IPS DF 19.7 (cell line): Measurements from ENCODE around the gene TMCC1.
"Not testable (repeated sequence)": the region's sequence is repeated elsewhere in the genome, so short reads cannot be mapped to it uniquely, and the experiment has no call there.

ENCODE experiments used
- DNase-seq: peaks from one replicate; pipeline ENCODE4 v3.0.0-alpha.2; 2013; ENCODE audit warnings: low read depth, low spot score

The TMCC1 gene

DNA sequence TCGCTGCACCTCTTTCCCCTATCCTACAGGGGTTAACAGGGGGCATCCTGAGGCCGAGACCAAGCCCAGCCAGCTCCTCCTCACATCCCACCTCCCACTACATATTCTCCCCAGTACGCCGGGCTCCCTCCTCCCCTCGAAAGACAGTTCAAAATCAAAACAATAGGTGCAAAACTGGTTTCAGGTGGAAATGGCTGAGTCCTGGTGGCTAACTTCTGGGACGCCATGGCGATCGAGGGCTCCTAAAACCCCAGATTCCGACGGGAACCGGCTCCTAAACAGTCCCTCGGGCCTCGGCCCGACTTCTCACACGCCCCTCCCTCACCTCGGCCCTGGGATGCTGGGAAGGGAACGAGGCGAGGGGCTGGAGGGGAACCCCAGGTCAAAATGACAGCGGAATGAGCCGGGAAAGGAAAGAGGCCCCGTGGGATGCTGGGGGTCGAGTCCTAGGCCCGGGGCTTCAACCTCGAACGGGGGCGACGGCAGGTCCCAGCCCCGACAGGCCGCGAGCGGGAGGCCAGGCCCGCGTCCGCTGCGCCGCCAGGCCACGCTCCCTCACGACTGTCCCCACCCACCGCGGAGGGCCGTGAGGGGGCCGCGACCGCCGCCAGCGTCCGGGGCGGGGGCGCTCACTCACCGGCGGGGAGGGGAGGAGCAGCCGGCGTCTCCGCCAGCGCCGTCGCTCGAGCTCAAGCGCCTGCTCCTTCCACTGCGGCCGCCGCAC, 492 bp downstream of the TMCC1 start:
- DNase-seq, result no peak

DNA sequence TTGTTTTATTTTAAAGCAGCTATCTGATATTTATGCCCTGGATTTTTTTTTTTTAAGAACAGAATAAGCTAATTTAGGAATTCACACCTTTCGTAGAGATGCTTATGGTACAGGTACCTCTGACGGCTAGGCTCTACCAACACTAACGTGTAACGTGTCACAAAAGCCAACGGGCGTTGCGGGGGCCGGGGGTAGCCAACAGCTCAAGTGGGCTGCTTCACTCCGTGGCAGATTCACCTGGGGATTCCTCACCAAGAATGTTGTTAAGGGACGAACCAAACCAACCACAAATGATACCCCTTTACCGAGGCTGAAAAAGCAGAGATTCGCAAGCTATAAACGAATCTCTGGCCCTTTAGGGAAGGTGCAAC, 1.0 kb downstream of the TMCC1 start:
- no peak for DNase-seq

DNA sequence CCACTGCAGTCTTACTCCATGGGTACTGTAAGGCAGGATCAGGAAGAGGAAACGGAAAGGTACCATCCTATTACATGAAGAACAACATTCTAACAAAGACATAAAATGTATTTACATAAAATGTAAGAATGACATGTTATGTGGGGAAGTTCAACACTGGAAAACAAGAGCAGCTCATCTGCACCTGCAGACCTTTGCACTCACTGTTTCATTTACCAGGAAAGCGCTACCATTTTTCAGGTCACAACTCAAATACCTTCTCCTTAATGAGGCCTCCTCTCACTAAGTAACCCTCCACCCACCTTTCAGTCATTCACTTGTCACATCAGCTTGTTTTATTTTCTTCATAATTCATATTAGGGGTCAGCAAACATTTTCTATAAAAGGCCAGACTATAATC, 2.6 kb downstream of the TMCC1 start:
- DNase-seq, result no peak

DNA sequence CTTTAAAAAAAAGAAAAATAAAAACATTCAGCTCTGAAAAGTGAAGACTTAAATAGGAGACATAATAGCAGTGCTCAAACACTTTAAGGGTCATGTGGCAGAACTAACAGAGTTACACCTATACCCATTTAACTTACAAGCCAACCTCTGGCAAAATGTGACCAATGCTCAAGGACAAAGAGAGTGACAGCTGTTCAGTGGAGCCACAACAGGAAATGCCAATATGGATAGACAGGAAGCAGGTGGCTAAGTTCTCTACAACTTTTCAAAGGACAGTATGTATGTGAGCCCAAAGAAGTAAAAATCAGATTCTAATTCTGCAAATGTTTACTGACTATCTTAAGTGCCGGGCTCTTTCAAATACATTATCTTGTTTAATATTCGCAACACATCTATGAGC, 3.4 kb downstream of the TMCC1 start:
- no peak for DNase-seq

DNA sequence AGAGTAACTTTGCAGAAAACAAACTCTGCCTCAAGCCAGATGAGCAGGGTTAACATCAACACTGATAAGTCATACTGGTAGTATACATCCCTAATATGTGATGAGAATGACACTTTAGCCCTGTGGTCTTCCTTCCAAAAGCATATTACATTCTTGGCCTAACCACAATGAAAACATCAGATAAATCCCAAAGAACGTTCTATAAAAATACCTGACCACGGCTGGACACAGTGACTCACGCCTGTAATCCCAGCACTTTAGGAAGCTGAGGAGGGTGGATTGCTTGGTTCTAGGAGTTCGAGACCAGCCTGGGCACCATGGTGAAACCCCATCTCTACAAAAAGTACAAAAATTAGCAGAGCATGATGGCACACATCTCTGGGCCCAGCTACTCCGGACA, 4.7 kb downstream of the TMCC1 start:
- no peak for DNase-seq

DNA sequence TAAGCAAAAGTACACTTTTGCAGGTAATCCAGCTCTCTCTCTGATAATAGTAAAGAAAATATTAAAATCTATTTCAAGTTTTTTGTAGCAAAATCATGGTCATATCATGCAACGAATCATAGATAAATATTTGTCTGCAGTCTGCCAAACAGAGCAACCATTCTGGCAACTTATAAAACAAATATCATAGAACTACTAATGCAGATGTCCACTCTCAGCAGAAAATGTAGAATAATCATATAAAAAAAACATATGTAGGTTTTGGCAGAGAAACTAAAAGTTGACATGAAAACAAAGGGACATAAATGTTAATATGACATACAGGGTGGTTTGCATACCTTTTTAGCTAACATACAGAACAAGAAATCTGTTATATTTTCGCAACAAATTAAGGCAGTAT, 12.2 kb downstream of the TMCC1 start:
- DNase-seq, result no peak

DNA sequence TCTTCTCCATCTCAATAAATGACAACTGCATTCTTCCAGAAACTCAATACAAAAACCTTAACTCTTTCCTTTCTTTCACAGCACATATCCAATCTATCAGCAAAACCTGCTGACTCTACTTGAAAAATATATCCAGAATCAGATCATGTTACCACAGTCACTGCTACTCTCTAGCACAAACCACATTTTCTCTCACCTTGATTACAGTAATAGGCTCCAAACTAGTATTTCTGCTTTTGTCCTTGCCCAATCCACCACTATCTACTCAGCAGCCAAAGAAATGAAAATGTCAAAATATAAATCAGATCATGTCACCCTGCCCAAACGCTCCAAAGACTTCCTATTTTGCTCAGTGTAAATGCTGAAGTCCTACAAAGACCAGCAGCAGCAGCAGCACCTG, 15.2 kb downstream of the TMCC1 start:
- DNase-seq, result no peak

DNA sequence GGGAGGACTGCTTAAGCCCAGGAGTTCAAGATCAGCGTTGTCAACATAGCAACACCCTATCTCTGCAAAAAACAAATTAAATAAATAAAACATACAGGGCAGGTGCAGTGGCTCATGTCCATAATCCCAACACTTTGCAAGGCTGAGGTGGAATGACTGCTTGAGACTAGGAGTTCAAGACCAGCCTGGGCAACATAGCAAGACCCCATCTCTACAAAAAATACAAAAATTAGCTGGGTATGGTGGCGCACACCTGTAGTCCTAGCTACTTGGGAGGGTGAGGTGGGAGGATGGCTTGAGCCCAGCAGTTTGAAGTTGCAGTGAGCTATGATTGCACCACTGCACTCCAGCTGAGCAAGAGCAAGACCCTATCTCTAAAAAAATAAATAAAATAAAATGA, 19.0 kb downstream of the TMCC1 start:
- not testable (repeated sequence) for DNase-seq

DNA sequence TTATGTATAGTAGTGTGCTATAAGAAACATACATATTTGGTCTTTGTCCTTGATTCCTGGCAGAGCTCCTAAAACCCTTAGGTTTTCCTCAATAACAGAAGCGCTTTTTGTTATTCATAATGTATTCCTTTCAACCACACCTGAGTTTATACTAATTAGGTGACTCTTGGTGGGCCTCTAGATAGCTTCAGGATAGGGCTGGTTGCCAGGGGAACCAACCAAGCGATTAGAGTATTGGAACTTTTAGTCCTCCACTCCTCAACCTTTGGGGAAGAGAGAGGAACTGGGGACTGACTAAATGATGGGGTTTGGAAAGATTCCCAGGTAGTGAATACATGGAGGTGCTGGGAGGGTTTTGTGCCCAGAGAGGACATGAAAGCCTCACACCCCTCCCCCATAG, 24.6 kb downstream of the TMCC1 start:
- no peak for DNase-seq

DNA sequence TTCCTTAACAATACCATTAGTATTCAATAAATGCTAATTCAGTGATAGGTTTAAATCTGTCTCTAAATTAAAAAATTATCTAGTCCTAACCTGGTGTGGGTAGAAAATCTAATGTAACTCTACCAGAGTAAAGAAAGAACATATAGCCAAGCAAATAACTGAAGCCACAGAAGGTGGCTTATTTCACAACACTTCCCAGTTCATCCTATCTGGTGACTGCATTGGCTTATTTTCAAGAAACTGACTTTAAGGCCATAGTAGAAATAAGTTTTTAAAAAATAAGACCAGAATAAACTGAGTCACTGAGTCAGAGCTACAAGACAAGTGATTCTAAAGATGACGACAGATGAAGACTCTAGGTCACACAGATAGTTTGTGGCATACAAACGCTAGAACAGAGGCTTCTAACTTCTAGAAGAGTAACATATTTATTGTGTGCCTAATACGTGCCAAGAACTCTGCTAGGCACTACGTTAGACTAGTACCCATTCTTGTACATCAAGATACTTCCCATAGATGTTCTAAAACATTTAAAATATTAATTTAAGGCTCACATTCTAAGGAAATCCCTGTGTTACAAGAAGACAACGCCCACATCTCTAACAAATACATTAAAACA, 25.9 kb downstream of the TMCC1 start:
- DNase-seq, result no peak

DNA sequence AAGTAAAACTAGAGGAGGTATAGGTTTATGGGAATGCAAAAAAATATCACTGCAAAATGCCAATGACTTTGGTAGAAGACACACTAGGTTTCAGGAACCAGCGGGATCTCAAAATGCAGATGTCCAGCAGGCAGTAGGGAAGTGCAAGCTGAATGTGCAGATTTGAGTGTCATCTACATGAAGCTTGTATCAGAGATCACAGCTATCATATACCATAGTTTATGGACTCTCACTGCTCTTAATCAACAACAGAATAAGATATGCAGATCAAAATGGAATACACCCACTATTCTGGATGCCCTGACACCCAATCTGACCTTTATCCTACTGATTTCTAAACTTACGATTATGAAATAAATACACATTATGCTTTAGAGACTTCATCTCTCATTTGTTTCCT, 27.7 kb downstream of the TMCC1 start:
- no peak for DNase-seq

DNA sequence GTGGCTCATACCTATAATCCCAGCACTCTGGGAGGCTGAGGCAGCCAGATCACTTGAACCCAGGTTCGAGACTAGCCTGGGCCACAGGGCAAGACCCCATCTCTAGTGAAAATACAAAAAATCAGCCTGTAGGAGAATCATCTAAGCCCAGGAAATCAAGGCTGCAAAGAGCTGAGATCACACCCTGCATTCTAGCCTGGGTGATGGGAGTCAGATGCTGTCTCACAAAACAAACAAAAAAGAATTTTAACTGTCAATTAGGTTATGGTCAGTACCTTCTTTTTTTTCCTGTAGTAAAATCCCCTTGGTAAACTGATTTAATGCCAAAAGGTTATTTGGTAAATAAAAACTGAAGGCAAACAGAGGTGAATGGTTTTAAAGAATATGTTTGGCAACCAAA, 29.0 kb downstream of the TMCC1 start:
- DNase-seq, result no peak

DNA sequence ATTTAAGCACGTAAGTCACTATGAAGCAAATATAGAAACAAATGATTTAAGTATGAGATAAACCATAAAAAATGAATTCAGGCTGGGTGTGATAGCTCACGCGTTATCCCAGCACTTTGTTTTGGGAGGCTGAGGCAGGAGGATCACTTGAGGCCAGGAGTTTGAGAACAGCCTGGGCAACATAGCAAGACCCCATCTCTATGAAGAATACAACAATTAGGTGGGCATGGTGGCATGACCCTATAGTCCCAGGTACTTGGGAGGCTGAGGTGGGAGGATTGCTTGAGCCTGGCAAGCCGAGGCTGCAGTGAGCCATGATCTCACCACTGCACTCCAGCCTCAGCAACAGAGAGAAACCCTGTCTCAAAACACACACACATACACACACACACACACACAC, 34.2 kb downstream of the TMCC1 start:
- no peak for DNase-seq

DNA sequence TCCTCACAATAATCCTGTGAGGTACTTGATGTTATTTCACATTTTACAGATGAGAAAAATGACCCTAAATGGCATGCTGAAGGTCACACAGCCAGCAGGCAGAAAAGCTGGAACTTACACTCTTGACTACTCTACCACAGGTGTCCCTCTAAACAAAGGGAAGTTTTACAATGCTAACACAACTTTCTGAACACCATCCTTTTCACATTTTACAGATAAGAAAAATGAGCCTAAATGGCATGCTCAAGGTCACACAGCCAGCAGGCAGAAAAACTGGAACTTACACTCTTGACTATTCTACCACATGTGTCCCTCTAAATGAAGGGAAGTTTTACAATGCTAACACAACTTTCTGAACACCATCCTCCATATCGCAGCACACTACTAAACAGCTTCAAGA, 35.6 kb downstream of the TMCC1 start:
- no peak for DNase-seq

DNA sequence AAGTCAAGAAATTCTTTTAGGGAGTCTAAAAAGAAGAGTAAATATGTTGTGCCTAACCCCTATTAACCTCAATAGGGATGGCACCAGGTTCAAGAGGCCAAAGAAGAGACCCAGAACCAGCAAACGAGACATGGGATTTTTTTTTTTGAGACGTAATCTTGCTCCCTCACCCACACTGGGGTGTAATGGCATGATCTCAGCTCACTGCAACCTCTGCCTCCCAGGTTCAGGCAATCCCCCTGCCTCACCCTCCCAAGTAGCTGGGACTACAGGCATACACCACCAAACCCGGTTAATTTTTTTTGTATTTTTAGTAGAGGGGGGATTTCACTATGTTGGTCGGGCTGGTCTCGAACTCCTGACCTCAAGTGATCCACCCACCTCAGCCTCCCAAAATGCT, 36.7 kb downstream of the TMCC1 start:
- DNase-seq, result not testable (repeated sequence)

DNA sequence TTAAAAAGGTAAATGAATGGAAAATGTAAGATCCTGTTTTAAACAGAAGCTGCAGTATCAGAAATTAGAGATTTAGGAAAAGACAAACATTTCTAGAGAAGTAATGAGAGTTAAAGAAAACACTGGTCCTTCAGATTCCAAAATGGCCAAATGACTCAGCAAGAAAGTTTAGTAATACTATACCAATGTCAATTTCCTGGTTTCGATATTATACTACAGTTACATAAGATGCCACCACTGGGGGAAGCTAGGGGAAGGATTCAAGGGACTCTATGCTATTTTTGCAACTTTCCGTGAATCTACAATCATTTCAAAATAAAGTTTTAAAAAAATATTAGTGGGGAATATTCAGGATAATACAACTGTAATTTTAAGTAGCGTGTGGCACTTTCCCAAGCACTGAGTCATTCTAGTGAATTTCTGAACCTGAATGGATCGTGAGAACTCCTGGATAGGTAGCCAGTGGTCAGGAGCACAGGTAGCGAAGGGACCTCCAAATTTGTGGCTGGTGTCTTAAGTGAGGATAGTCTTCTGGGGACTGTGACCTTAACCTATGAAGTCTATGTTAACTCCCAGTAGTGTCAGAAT, 37.6 kb downstream of the TMCC1 start:
- DNase-seq, result no peak

DNA sequence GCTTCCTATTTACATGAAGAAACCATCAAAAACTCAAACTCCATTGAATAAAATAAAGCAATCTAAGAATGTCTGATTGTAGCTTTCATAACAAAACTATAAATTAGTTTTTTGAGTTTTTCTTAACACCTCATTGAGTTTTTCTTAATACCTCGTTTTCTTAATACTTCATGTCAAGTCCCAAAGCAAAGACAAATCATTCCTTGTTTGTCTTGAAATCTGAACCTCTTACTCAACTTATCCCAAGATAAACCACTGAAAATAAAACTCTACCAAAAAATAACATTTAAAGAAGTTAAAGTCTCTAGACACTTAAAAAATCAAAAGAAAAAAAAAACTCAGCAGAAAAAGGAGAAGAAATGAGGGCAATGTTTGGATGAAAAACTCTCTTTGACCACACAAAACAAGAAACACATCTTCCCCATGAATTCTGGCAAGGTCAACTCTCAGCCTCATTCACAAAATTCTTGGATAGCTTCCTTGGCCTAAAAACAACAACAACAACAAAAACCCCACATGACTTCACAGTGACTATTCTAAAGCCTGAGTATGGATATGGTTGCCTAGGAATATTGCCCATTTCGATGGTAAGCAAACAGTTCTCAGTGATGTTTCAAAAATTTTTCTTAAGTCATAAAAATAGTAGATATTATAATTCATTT, 38.2 kb downstream of the TMCC1 start:
- DNase-seq, result no peak

DNA sequence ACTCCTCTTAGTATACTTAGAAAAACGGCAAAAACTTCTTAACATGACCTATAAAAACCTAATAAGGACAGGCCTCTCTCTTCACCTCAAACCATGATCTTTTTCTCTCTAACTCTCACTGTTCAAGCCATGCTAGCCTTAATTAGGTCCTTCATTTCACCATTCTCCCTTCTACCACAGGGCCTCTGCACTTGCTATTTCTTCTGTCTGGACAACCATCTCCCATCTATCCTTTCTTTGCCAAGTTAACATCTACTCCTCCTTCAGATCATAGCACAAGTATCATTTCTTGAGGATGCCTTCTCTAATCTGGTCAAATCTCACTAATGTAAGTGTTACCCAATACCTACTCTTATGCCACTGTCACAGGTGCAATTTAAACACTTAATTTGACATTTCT, 39.1 kb downstream of the TMCC1 start:
- DNase-seq, result no peak

DNA sequence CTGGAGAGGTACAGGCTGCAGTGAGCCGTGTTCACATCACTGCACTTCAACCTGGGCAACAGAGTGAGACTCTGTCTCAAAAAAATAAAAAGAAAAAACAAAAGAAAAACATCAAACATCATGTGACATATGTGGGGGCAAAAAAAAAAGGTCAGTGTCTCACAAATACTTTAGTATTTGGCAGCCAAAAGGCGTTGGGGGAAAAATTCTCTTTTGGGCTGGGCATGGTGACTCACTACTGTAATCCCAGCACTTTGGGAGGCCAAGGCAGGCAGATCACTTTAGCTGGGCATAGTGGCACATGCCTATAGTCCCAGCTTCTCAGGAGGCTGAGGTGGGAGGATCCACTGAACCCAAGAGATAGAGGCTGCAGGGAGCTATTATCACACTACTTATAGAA, 47.6 kb downstream of the TMCC1 start:
- no peak for DNase-seq

DNA sequence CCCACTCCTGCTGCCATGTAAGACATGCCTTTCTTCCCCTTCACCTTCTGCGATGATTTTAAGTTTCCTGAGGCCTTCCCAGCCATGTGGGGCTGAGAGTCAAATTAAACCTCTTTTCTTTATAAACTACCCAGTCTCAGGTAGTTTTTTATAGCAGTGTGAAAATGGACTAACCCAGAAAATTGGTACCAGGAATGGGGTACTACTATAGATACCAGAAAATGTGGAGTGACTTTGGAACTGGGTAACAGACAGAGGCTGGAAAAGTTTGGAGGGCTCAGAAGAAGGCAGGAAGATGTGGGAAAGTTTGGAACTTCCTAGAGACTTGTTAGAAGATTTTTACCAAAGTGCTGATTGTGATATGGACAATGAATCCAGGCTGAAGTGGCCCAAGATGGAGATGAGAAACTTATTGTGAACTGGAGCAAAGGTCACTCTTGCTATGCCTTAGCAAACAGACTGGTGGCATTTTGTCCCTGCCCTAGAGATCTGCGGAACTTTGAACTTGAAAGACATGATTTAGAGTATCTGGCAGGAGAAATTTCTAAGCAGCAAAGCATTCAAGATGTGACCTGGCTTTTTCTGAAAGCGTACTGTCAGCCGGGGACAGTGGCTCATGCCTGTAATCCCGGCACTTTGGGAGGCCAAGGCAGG, 52.7 kb downstream of the TMCC1 start:
- no peak for DNase-seq

DNA sequence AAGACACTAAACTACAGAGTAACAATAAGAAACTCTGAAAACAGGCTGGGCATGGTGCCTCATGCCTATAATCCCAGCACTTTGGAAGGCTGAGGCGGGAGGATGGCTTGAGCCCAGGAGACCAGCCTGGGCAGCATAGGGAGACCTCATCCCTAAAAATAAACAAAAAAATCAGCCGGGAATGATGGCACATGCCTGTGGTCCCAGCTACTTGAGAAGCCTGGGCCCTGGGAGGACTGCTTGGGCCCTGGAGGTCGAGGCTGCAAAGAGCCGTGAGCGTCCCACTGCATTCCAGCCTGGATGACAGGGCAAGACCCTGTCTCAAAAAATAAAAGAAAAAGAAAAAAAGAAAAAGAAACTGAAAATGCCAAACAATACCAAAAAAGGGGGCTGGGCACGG, 55.4 kb downstream of the TMCC1 start:
- DNase-seq, result no peak

DNA sequence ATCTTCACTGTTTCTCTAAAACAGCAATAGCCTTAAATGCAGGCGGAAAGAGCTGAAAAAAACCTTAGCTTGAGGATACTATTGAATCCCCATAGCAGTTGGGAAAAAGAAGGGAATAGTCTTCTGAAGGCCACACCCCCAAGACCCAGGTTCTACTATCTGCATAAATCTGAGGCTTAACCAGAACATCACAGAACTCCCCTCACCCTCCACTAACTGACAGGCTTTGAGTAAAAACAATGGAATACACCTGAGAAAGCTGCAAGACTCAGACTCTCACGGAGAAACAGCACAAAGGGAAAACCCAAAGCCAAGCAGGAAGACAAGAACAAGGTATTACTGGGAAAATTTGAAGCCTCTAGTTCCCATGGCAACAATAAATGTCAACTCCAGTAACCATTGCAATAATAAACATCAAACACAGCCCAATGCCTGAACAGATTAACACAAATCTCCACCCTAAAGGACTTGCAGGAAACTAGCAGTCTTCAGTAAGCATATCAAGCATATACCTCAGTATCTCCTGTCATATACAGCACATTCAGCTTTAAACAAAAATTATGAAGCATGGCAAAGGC, 56.4 kb downstream of the TMCC1 start:
- DNase-seq, result no peak
